Measurements from ENCODE around the gene TEX44. TPM values are rescaled to one million over a fixed set of nuclear protein-coding genes. Genes with fewer than 3 reads are reported as not detected.

TEX44 gene
- polyA plus RNA-seq, 1 donor, result not detected

- no peaks in the 10 kb centered on the region for H3K9me3 ChIP-seq (ENCODE audit: control insufficient read depth, low read depth, low read length)
- H3K27ac ChIP-seq (ENCODE audit: low read length), result no peak overlapping the region
- DNase-seq, result no peak
- H3K27me3 ChIP-seq (ENCODE audit: control insufficient read depth, insufficient read depth, low read length), result no peaks in the 10 kb centered on the region
- H3K4me1 ChIP-seq (ENCODE audit: control insufficient read depth, insufficient read depth, low read length), result no peaks in the 10 kb centered on the region
- H3K4me3 ChIP-seq (ENCODE audit: low read length), result no peak overlapping the region
- no peaks in the 10 kb centered on the region for H3K36me3 ChIP-seq (ENCODE audit: control insufficient read depth, insufficient read depth, low read length)
- no CpG with 5 or more reads among the region's 16 CpGs for WGBS (ENCODE audit: insufficient coverage, low lambda C conversion rate)
These were observed 1.0 kb downstream of the TEX44 start for GRCh38 chr2:231593666-231594065.

GRCh38 chr2:231597014-231597611 lies 4.4 kb downstream of the TEX44 start:
- no peak for DNase-seq

DNA sequence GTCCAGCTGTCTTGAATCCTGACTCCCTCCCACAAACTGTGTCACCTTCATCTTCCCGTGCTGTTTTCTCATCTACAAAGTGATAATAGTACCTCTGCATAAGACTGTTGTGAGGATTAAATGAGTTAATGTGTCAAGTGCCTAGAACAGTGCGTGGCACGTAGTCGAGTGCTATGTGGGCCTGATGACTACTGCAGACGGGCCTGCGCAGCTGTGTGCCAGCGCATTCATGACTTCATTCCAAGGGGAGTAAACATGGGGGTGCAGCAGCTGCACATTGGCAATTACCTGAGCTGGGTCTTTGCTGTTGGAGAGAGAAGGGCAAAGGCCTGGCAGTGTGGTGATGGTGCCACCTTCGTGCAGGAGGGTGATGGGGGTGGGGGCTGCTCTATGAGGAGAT lies 5.0 kb downstream of the TEX44 start:
- no peak overlapping the region for H3K27ac ChIP-seq (ENCODE audit: low read length)
- H3K27me3 ChIP-seq (ENCODE audit: control insufficient read depth, insufficient read depth, low read length), result no peaks in the 10 kb centered on the region
- H3K36me3 ChIP-seq (ENCODE audit: control insufficient read depth, insufficient read depth, low read length), result no peaks in the 10 kb centered on the region
- no peaks in the 10 kb centered on the region for H3K9me3 ChIP-seq (ENCODE audit: control insufficient read depth, low read depth, low read length)
- WGBS (ENCODE audit: insufficient coverage, low lambda C conversion rate), result no CpG with 5 or more reads among the region's 8 CpGs
- H3K4me3 ChIP-seq (ENCODE audit: low read length), result no peak overlapping the region
- DNase-seq, result no peak
- H3K4me1 ChIP-seq (ENCODE audit: control insufficient read depth, insufficient read depth, low read length), result no peaks in the 10 kb centered on the region

More at GRCh38 chr2:231597014-231597611, 4.4 kb downstream of the TEX44 start:
- Histone ChIP-seq H3K4me3 (ENCODE audit: low read length) (no peak overlapping the region), H3K36me3 (ENCODE audit: control insufficient read depth, insufficient read depth, low read length) (no peaks in the 10 kb centered on the region), H3K27ac (ENCODE audit: low read length) (no peak overlapping the region), H3K27me3 (ENCODE audit: control insufficient read depth, insufficient read depth, low read length) (no peaks in the 10 kb centered on the region), H3K9me3 (ENCODE audit: control insufficient read depth, low read depth, low read length) (no peaks in the 10 kb centered on the region), H3K4me1 (ENCODE audit: control insufficient read depth, insufficient read depth, low read length) (no peaks in the 10 kb centered on the region)
- no CpG with 5 or more reads among the region's 18 CpGs for WGBS (ENCODE audit: insufficient coverage, low lambda C conversion rate)

DNA sequence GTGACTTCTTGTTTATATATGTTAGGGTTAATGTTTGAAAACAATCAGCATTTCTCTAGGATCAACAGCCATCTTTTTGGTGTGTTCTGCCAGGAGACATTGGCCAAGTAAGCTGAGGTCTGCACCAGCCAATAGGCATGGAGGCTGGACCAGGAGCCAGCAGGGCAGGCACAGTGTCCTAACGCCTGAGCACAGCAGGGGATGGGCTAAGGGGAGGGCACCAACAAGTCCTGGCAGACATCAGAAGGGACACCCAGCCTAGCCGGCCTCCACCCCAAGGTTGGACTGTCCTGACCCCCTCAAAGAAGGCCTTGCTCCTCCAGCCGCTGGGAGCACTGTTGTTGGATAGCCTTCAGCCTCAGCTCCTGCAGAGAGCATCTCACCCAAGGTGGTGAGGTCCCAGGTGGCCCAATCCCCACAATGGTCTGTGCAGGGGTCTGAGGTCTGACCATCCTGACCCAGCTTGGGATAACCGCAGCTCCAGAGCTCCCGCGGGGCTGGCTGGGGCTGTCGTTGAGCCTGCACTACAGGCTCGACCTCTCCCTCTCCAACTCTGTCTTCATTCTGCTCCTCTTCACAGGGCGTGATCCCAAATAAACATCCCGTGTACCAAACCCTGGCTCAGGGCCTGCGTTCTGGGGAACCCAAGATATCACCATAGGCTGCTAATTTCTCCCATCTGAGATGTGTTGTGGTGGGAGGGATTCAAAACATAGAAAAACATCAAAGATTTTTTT lies 8.1 kb downstream of the TEX44 start:
- Histone ChIP-seq H3K27me3 (ENCODE audit: control insufficient read depth, insufficient read depth, low read length) (no peaks in the 10 kb centered on the region), H3K9me3 (ENCODE audit: control insufficient read depth, low read depth, low read length) (no peaks in the 10 kb centered on the region), H3K36me3 (ENCODE audit: control insufficient read depth, insufficient read depth, low read length) (no peaks in the 10 kb centered on the region), H3K4me3 (ENCODE audit: low read length) (no peak overlapping the region), H3K4me1 (ENCODE audit: control insufficient read depth, insufficient read depth, low read length) (peaks cover 20% of the 10 kb centered on the region), H3K27ac (ENCODE audit: low read length) (no peak overlapping the region)
- DNase-seq, result no peak
- no CpG with 5 or more reads among the region's 11 CpGs for WGBS (ENCODE audit: insufficient coverage, low lambda C conversion rate)

DNA sequence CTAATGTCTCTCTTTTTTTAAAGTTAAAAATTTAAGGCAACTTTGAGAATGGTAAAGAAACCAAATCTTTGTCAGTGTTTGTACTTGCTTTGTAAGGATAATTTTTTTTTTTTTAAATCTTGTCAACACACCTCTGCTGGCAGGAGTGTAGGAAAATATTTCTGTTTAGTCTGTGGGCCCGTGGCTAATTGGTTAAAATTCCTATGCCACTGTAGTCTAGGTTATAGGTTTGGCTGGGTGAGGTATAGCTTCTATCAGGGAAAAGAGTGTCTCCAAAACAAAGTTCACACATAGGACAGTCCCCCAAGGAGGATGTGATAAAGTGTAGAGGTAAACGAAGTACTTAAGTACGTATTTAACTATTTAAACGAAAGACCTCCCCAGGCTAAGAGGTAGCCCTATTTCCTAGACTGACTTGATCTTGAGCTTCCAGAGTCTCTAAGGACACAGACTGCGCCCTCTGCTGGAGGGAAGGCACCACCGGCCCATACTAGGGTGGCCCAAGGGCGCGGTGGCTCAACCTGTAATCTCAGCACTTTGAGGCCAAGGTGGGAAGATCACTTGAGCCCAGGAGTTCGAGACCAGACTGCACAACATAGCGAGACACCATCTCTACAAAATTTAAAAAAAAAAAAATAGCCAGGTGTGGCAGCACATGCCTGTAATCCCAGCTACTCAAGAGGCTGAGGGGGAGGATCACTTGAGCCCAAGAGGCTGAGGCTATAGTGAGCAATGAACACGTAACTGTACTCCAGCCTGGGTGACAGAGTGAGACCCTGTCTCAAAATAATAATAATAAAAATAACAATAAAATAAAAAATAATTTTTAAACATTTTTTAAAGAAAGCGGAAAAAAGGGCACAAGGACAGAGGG lies 8.9 kb downstream of the TEX44 start:
- 100% methylated on average over 1 of the region's 12 CpGs for WGBS (ENCODE audit: insufficient coverage, low lambda C conversion rate)
- no peaks in the 10 kb centered on the region for H3K36me3 ChIP-seq (ENCODE audit: control insufficient read depth, insufficient read depth, low read length)
- H3K4me1 ChIP-seq (ENCODE audit: control insufficient read depth, insufficient read depth, low read length), result peaks cover 20% of the 10 kb centered on the region
- no peak overlapping the region for H3K4me3 ChIP-seq (ENCODE audit: low read length)
- peak; percentile 74 to 82 for DNase-seq
- no peak overlapping the region for H3K27ac ChIP-seq (ENCODE audit: low read length)
- no peaks in the 10 kb centered on the region for H3K27me3 ChIP-seq (ENCODE audit: control insufficient read depth, insufficient read depth, low read length)
- no peaks in the 10 kb centered on the region for H3K9me3 ChIP-seq (ENCODE audit: control insufficient read depth, low read depth, low read length)

DNA sequence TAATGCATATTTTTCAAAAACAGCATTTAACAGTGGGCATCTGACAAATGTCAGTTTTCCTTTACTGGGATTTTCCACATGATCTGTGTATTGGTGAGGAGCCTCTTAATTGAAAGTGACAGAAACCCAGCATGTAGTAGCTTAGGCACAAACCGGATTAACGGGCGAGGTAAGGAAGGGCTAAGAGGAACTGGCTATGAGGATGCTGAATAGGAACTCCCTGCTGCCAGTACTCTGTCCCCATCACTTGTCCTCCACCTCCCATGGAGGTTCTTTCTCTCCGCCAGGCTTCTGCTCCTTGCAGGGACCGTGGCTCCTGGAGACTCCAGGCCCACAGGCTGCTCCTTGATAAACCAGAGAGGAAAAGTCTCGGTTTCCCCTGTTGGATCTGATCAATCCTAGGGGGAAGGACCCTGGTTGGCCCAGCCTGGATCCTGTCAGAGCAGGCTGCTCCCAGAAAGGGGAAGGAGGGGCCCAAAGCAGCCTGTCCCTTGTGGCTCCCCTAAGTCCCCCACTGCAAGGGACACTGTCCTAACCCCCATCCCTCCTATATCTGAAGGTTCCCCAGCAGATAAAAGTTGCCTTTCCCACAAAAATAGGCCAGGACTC lies 10.3 kb downstream of the TEX44 start:
- Histone ChIP-seq H3K36me3 (ENCODE audit: control insufficient read depth, insufficient read depth, low read length) (no peaks in the 10 kb centered on the region), H3K4me3 (ENCODE audit: low read length) (no peak overlapping the region), H3K4me1 (ENCODE audit: control insufficient read depth, insufficient read depth, low read length) (peaks cover 20% of the 10 kb centered on the region), H3K9me3 (ENCODE audit: control insufficient read depth, low read depth, low read length) (no peaks in the 10 kb centered on the region), H3K27me3 (ENCODE audit: control insufficient read depth, insufficient read depth, low read length) (no peaks in the 10 kb centered on the region), H3K27ac (ENCODE audit: low read length) (peak overlapping the region; percentile 95)
- no peak for DNase-seq
- no CpG with 5 or more reads among the region's 6 CpGs for WGBS (ENCODE audit: insufficient coverage, low lambda C conversion rate)

- H3K9me3 ChIP-seq (ENCODE audit: control insufficient read depth, low read depth, low read length), result no peaks in the 10 kb centered on the region
- no CpG with 5 or more reads among the region's 40 CpGs for WGBS (ENCODE audit: insufficient coverage, low lambda C conversion rate)
- no peaks in the 10 kb centered on the region for H3K36me3 ChIP-seq (ENCODE audit: control insufficient read depth, insufficient read depth, low read length)
- H3K4me1 ChIP-seq (ENCODE audit: control insufficient read depth, insufficient read depth, low read length), result peaks cover 22% of the 10 kb centered on the region
- H3K27ac ChIP-seq (ENCODE audit: low read length), result peak overlapping the region; percentile 95
- no peaks in the 10 kb centered on the region for H3K27me3 ChIP-seq (ENCODE audit: control insufficient read depth, insufficient read depth, low read length)
- peak overlapping the region; percentile 46 for H3K4me3 ChIP-seq (ENCODE audit: low read length)
- DNase-seq, result peak; percentile 52 to 84
These were observed 11.5 kb downstream of the TEX44 start for GRCh38 chr2:231604101-231604684.

- WGBS (ENCODE audit: insufficient coverage, low lambda C conversion rate), result no CpG with 5 or more reads among the region's 54 CpGs
- peak overlapping the region; percentile 96 for H3K27ac ChIP-seq (ENCODE audit: low read length)
- H3K36me3 ChIP-seq (ENCODE audit: control insufficient read depth, insufficient read depth, low read length), result no peaks in the 10 kb centered on the region
- no peaks in the 10 kb centered on the region for H3K9me3 ChIP-seq (ENCODE audit: control insufficient read depth, low read depth, low read length)
- H3K4me1 ChIP-seq (ENCODE audit: control insufficient read depth, insufficient read depth, low read length), result peaks cover 22% of the 10 kb centered on the region
- DNase-seq, result peak; percentile 98 to 99
- no peaks in the 10 kb centered on the region for H3K27me3 ChIP-seq (ENCODE audit: control insufficient read depth, insufficient read depth, low read length)
- H3K4me3 ChIP-seq (ENCODE audit: low read length), result peak overlapping the region; percentile 46
These were observed 12.3 kb downstream of the TEX44 start for GRCh38 chr2:231604685-231605606.

- WGBS (ENCODE audit: insufficient coverage, low lambda C conversion rate), result no CpG with 5 or more reads among the region's 7 CpGs
- no peak overlapping the region for H3K4me3 ChIP-seq (ENCODE audit: low read length)
- no peaks in the 10 kb centered on the region for H3K36me3 ChIP-seq (ENCODE audit: control insufficient read depth, insufficient read depth, low read length)
- H3K27me3 ChIP-seq (ENCODE audit: control insufficient read depth, insufficient read depth, low read length), result no peaks in the 10 kb centered on the region
- no peaks in the 10 kb centered on the region for H3K9me3 ChIP-seq (ENCODE audit: control insufficient read depth, low read depth, low read length)
- H3K27ac ChIP-seq (ENCODE audit: low read length), result peak overlapping the region; percentile 96
- H3K4me1 ChIP-seq (ENCODE audit: control insufficient read depth, insufficient read depth, low read length), result peaks cover 22% of the 10 kb centered on the region
- DNase-seq, result peak in 1 of 2 donors; percentile 45
These were observed 13.0 kb downstream of the TEX44 start for GRCh38 chr2:231605607-231606091.

All from large intestine (tissue), 3 donors.